ENCODE results near the gene CFAP299. TPM values are rescaled to one million over a fixed set of nuclear protein-coding genes. Genes with fewer than 3 reads are reported as not detected.

The CFAP299 gene
- polyA plus RNA-seq, 1 experiment, result 3.3 TPM

DNA sequence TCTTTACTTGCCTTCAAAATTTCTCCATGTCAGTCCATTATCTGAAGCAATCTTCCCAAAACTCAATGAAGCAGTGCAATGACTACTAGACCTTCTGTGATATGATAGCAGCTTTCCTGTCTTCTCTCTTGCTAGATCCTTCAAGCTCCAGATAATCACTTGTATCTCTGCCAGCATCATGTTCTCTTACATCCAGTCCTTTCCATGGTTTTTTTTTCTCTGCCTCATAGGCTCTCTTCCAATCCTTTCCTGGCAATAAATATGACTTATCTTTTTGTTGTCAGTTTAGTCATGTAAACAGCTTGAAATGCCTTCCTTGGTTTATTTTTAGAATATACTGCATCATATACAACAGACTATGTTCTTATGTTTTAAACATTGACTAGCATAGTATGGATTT is 193.5 kb downstream of the CFAP299 start:
- no peaks in the 10 kb centered on the region for H3K36me3 ChIP-seq (ENCODE audit: control insufficient read depth, insufficient read depth, low read length)
- POLR2A ChIA-PET, result no interaction called here
- H3K4me3 ChIP-seq (ENCODE audit: low read depth, low read length), result no peak overlapping the region
- TF ChIP-seq, protein P1, sequence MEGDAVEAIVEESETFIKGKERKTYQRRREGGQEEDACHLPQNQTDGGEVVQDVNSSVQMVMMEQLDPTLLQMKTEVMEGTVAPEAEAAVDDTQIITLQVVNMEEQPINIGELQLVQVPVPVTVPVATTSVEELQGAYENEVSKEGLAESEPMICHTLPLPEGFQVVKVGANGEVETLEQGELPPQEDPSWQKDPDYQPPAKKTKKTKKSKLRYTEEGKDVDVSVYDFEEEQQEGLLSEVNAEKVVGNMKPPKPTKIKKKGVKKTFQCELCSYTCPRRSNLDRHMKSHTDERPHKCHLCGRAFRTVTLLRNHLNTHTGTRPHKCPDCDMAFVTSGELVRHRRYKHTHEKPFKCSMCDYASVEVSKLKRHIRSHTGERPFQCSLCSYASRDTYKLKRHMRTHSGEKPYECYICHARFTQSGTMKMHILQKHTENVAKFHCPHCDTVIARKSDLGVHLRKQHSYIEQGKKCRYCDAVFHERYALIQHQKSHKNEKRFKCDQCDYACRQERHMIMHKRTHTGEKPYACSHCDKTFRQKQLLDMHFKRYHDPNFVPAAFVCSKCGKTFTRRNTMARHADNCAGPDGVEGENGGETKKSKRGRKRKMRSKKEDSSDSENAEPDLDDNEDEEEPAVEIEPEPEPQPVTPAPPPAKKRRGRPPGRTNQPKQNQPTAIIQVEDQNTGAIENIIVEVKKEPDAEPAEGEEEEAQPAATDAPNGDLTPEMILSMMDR (IDR thresholded peaks at IDR 0.05; ENCODE audit: insufficient read depth, low read depth, low read length), result no peak
- no peak for DNase-seq (ENCODE audit: low read depth)
- CTCF ChIA-PET, result interaction anchor here (0.7 to 1.4 kb wide), 3 partner anchors 9 to 160 kb away, joined by 3 read pairs; no protein-coding TSS in a partner anchor
- no peaks in the 10 kb centered on the region for H3K27me3 ChIP-seq (ENCODE audit: control insufficient read depth, insufficient read depth, low read length)

DNA sequence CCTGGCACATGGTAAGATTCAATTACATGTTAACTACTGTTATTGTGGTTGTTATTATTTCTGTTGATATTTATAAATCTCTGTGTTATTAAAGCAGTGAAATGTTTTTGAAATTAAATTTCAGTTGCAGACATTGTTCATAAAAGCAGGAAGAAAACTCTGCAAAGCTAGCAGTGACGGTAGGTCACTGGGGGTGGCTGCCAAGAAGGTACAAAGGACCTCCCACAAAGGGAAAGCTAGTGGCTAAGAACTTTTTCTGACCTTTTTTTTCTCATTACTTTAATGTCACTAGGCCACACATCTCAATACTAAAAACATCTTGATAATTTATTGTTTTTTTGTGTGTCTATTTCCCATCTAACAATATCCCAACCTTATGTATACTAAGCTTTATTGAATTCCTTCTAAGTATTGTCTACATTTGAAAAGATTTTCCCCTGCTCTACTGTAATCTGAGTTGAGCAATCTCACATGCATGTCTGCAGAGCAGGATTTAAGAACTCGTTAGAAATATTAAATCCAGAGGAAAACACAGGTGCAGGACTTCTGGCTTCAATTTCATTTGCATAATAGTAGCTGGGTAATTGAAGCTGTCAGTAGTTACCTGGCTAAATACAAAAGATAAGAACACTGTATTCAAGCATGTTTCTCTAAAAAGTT is 197.3 kb downstream of the CFAP299 start:
- CTCF ChIA-PET, result no interaction called here

DNA sequence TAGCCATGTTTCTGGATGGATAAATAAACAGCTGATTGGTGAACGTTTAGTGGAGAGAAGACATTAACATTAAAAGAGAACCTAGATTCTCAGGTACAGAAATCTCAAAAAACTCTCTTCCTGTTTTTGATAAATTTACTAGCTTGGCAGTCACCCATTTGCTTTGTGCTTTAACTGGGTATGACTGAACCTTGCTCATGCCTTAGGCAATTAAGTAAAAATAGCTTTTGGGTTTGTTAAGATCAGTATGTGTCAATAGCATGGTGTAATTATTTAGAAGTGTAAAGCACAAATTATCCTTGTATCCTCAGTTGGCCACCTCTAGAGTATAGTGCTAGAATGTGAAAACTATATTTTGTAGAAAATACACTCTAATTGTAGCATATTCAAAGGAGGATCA is 200.0 kb downstream of the CFAP299 start:
- Histone ChIP-seq H3K4me3 (ENCODE audit: low read depth, low read length) (no peak overlapping the region), H3K36me3 (ENCODE audit: control insufficient read depth, insufficient read depth, low read length) (no peaks in the 10 kb centered on the region), H3K27me3 (ENCODE audit: control insufficient read depth, insufficient read depth, low read length) (no peaks in the 10 kb centered on the region)
- CTCF ChIA-PET, result interaction anchor here (0.6 kb wide), 1 partner anchor 1735 kb away, joined by 3 read pairs; no protein-coding TSS in a partner anchor
- no peak for DNase-seq (ENCODE audit: low read depth)
- TF ChIP-seq, protein P1 (IDR thresholded peaks at IDR 0.05; ENCODE audit: insufficient read depth, low read depth, low read length), result no peak
- POLR2A ChIA-PET, result no interaction called here

More for the DNA sequence above, 197.3 kb downstream of the CFAP299 start:
- POLR2A ChIA-PET, result no interaction called here
- TF ChIP-seq, protein P1 (IDR thresholded peaks at IDR 0.05; ENCODE audit: insufficient read depth, low read depth, low read length), result no peak
- no peak overlapping the region for H3K4me3 ChIP-seq (ENCODE audit: low read depth, low read length)
- DNase-seq (ENCODE audit: low read depth), result no peak
- H3K36me3 ChIP-seq (ENCODE audit: control insufficient read depth, insufficient read depth, low read length), result no peaks in the 10 kb centered on the region
- no peaks in the 10 kb centered on the region for H3K27me3 ChIP-seq (ENCODE audit: control insufficient read depth, insufficient read depth, low read length)

DNA sequence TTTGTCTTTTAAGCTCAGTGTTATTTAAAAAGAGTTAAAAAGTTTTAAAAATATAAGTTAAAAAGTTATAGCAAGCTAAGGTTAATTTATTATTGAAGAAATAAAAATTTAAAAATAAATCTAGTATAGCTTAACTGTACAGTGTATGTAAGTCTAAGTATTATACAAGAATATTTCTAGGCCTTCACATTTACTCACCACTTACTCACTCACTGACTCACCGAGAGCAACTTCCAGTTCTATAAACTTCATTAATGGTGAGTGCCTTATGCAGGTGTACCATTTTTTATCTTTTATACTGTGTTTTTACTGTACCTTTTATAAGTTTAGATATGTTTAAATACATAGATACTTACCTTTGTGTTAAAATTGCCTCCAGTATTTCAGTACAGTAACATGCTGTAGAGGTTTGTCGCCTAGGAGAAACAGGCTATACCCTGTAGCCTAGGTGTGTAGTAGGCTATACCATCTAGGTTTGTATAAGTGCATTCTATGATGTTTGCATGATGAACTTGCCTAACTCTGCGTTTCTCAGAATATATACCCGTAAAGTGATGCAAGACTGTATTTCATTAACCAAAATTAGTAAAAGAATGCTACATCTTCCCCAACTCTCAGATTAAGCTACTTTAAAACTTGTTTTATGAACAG is 202.9 kb downstream of the CFAP299 start:
- Histone ChIP-seq H3K27me3 (ENCODE audit: control insufficient read depth, insufficient read depth, low read length) (no peaks in the 10 kb centered on the region), H3K4me3 (ENCODE audit: low read depth, low read length) (no peak overlapping the region), H3K36me3 (ENCODE audit: control insufficient read depth, insufficient read depth, low read length) (no peaks in the 10 kb centered on the region)
- ChIA-PET POLR2A (no interaction called here), CTCF (interaction anchor here (1.1 kb wide), 1 partner anchor 28 kb away, joined by 3 read pairs; no protein-coding TSS in a partner anchor)
- DNase-seq (ENCODE audit: low read depth), result no peak
- TF ChIP-seq, protein P1 (IDR thresholded peaks at IDR 0.05; ENCODE audit: insufficient read depth, low read depth, low read length), result no peak

DNA sequence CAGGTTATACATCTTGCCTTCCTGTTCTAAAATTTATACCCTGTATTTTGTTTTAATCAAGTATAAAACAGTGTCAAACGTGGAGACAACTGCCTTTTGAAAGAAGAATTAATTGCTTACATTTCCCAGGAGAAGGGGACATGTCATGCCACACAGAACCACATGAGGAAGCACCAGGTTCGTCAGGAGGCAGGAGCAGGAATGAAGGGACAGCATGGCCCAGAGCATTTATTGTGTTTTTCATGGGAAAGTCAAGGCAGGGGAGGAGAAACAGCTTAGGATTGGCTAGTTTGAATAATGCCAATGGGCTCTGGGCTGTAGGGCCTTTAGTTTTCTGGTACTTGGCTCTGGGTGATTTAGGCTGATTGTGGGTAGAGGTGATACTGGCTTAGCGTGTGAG is 203.7 kb downstream of the CFAP299 start:
- CTCF ChIA-PET, result no interaction called here
- POLR2A ChIA-PET, result no interaction called here
- TF ChIP-seq, protein P1 (IDR thresholded peaks at IDR 0.05; ENCODE audit: insufficient read depth, low read depth, low read length), result no peak

More for the DNA sequence above, 203.7 kb downstream of the CFAP299 start:
- DNase-seq (ENCODE audit: low read depth), result no peak
- Histone ChIP-seq H3K27me3 (ENCODE audit: control insufficient read depth, insufficient read depth, low read length) (no peaks in the 10 kb centered on the region), H3K4me3 (ENCODE audit: low read depth, low read length) (no peak overlapping the region), H3K36me3 (ENCODE audit: control insufficient read depth, insufficient read depth, low read length) (no peaks in the 10 kb centered on the region)

All from BJ (cell line).